HepG2 (cell line): ENCODE results near the gene TENT5A. TPM values are rescaled to one million over a fixed set of nuclear protein-coding genes. Genes with fewer than 3 reads are reported as not detected.
A peak's percentile ranks its signal among the peaks of the same experiment; 100 is the strongest.

ENCODE experiments used
- BRD4 ChIP-seq: sonication (generic); formaldehyde crosslinking; IDR thresholded peaks from 2 replicates; pipeline ENCODE4 v1.4.0; 2020; ENCODE audit warnings: missing genetic modification reagents
- CREM ChIP-seq, 2 experiments: sonication (generic) in 1 of 2; formaldehyde crosslinking in 1 of 2; IDR thresholded peaks; 2 replicates each; pipeline versions ENCODE4 v1.4.0 to v1.6.1; 2016 to 2020; ENCODE audit warnings: antibody characterized with exemption in 1 of 2, mild to moderate bottlenecking in 1 of 2, missing genetic modification reagents in 1 of 2
- CSRNP2 ChIP-seq: sonication (generic); formaldehyde crosslinking; conservative IDR thresholded peaks from 2 replicates; pipeline ENCODE4 v1.8.0; 2022; ENCODE audit warnings: low read depth, missing genetic modification reagents
- MEIS2 ChIP-seq: sonication (generic); formaldehyde crosslinking; IDR thresholded peaks from 2 replicates; pipeline ENCODE4 v1.9.0; 2021; ENCODE audit warnings: mild to moderate bottlenecking, missing genetic modification reagents
- NCOA2 ChIP-seq: sonication (generic); formaldehyde crosslinking; IDR thresholded peaks from 2 replicates; pipeline ENCODE4 v1.8.0; 2022; ENCODE audit warnings: inconsistent platforms
- POLR2G ChIP-seq: fragments of 200-400 bp; formaldehyde crosslinking; IDR thresholded peaks from 2 replicates; pipeline ENCODE4 v1.6.1; 2018; ENCODE audit warnings: mild to moderate bottlenecking, low read depth, low read length, moderate library complexity
- REPIN1 ChIP-seq: sonication (generic); formaldehyde crosslinking; IDR thresholded peaks from 2 replicates; pipeline ENCODE4 v1.8.0; 2022; ENCODE audit warnings: missing genetic modification reagents, low read depth, mild to moderate bottlenecking, borderline replicate concordance
- RFX5 ChIP-seq: IDR thresholded peaks from 2 replicates; pipeline ENCODE4 v1.6.1; 2011; ENCODE audit warnings: low read depth, low read length, improper control_type of control experiment
- SCMH1 ChIP-seq: sonication (generic); formaldehyde crosslinking; IDR thresholded peaks from 2 replicates; pipeline ENCODE4 v1.9.0; 2021; ENCODE audit warnings: missing genetic modification reagents, mild to moderate bottlenecking, borderline replicate concordance
- SOX6 ChIP-seq, 2 experiments: fragments of 450-650 bp in 1 of 2; sonication (generic) in 1 of 2; formaldehyde crosslinking in 1 of 2; IDR thresholded peaks; 2 replicates each; pipeline versions ENCODE4 v1.4.0 to v1.6.1; 2017 to 2020; ENCODE audit warnings: antibody characterized with exemption in 1 of 2, mild to moderate bottlenecking in 1 of 2, missing genetic modification reagents in 1 of 2
- SRSF9 ChIP-seq: fragments of 200-400 bp; formaldehyde crosslinking; IDR thresholded peaks from 2 replicates; pipeline ENCODE4 v1.6.1; 2018; ENCODE audit warnings: borderline replicate concordance, mild to moderate bottlenecking, low read depth, low read length; ENCODE audit not compliant: insufficient read depth, poor library complexity, severe bottlenecking
- SRY ChIP-seq: sonication (generic); formaldehyde crosslinking; IDR thresholded peaks from 2 replicates; pipeline ENCODE4 v1.8.0; 2022; ENCODE audit warnings: mild to moderate bottlenecking, missing genetic modification reagents
- TCF12 ChIP-seq, 2 experiments: fragments of 450-650 bp in 1 of 2; sonication (generic) in 1 of 2; formaldehyde crosslinking in 1 of 2; IDR thresholded peaks; 2 replicates each; pipeline versions ENCODE4 v1.6.1 to v1.8.0; 2017 to 2022; ENCODE audit warnings: antibody characterized with exemption in 1 of 2, mild to moderate bottlenecking in 1 of 2, missing genetic modification reagents in 1 of 2, moderate library complexity in 1 of 2
- THAP11 ChIP-seq: IDR thresholded peaks from 2 replicates; pipeline ENCODE4 v1.6.1; 2016; ENCODE audit warnings: missing biosample characterization, missing genetic modification reagents
- ZMYM4 ChIP-seq: sonication (generic); formaldehyde crosslinking; IDR thresholded peaks from 2 replicates; pipeline ENCODE4 v1.8.1; 2023; ENCODE audit warnings: mild to moderate bottlenecking, missing genetic modification reagents
- ZNF33A ChIP-seq: sonication (generic); formaldehyde crosslinking; IDR thresholded peaks from 2 replicates; pipeline ENCODE4 v1.5.1; 2020; ENCODE audit warnings: missing genetic modification reagents, mild to moderate bottlenecking, moderate library complexity, borderline replicate concordance
- ZNF546 ChIP-seq: sonication (generic); formaldehyde crosslinking; conservative IDR thresholded peaks from 2 replicates; pipeline ENCODE4 v1.8.1; 2023; ENCODE audit warnings: mild to moderate bottlenecking, missing genetic modification reagents
- polyA plus RNA-seq, 8 experiments: library from polyadenylated mRNA; depleted of rRNA in 3 of 8; stranded (reverse) in 7 of 8; unstranded in 1 of 8; fragments of >200 nt; fragmentation: Illumina TruSeq in 4 of 8; extraction: Trizol in 4 of 8; gene quantifications; 2 replicates each; pipeline versions ENCODE4 v1.2.1 to v1.2.3, GENCODE V29; 2011 to 2016; ENCODE audit warnings: low read depth in 4 of 8, missing spikeins in 1 of 8, mixed read lengths in 1 of 8; ENCODE audit not compliant: insufficient read depth in 1 of 8
- total RNA-seq, 5 experiments: library from RNA; depleted of rRNA; stranded (reverse); fragments of >200 nt; fragmentation: Illumina TruSeq; extraction: Trizol; gene quantifications; 2 replicates each; pipeline ENCODE4 v1.2.3, GENCODE V29; 2016; ENCODE audit warnings: low read depth in 1 of 5
- TF ChIP-seq, protein P1 (sequence below), 2 experiments: sonication (generic) in 1 of 2; formaldehyde crosslinking in 1 of 2; IDR thresholded peaks; 2 replicates each; pipeline versions ENCODE4 v1.4.0 to v1.6.1; 2016 to 2020; ENCODE audit warnings: borderline replicate concordance in 1 of 2, low read depth in 1 of 2, mild to moderate bottlenecking in 1 of 2, missing genetic modification reagents in 1 of 2
- TF ChIP-seq, protein P2 (sequence below): sonication (generic); formaldehyde crosslinking; IDR thresholded peaks from 2 replicates; pipeline ENCODE4 v1.5.1; 2020; ENCODE audit warnings: mild to moderate bottlenecking, missing genetic modification reagents, moderate library complexity

The TENT5A gene
- total and polyA plus RNA-seq, 2 of the 13 experiments (the other 11 are each of a cell fraction or from before 2014, with no cell fraction given): 8.0 to 13.8 TPM

DNA sequence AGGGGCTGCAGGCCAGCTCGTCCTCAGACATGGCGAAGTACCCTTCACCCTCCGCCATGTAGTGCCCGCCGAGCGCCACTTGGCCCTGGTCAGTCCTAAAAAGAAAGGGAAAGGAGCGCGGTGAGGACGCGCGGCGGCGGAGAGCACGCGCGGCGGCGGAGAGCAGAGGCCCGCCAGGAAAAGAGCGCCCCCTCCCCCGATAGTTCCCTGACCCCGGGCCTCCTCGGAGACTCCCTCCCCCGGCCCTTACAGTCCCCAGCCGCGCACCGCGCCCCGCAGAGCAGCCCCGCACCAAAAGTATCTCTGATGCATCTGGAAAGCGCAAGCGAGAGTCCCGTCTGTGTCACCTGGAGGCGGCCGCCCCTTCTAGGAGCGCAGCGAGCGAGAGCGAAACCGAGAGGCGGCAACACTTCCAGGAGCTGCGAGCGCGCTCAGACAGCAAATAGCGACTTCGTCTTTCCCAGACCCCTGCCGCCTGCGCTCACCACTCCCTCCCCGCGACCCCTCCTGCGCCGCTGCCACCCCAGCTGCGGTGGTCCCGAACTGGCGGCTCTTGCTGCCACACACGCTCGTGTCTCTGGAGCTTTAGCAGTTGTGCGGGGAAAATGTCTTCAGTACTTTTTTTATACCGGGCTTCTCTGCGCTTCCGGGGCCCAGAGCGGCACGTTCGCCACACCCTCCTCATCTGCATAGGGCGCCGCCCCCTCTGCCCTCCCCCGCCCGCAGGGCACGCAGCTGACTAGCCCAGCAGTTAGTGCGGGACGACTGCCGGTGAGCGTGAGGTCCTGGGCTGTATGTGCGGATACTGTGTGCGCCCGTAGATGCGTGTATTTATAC lies at the start of gene TENT5A (continued):
- TF ChIP-seq, protein P1, sequence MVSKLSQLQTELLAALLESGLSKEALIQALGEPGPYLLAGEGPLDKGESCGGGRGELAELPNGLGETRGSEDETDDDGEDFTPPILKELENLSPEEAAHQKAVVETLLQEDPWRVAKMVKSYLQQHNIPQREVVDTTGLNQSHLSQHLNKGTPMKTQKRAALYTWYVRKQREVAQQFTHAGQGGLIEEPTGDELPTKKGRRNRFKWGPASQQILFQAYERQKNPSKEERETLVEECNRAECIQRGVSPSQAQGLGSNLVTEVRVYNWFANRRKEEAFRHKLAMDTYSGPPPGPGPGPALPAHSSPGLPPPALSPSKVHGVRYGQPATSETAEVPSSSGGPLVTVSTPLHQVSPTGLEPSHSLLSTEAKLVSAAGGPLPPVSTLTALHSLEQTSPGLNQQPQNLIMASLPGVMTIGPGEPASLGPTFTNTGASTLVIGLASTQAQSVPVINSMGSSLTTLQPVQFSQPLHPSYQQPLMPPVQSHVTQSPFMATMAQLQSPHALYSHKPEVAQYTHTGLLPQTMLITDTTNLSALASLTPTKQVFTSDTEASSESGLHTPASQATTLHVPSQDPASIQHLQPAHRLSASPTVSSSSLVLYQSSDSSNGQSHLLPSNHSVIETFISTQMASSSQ (IDR thresholded peaks at IDR 0.05; ENCODE audit: low read depth): no peak
- TF ChIP-seq, protein P1 (CRISPR knock-in tag; IDR thresholded peaks at IDR 0.05; ENCODE audit: borderline replicate concordance): peak; percentile 14; the same call in 1 of the 2 replicates
- TF ChIP-seq SCMH1 (CRISPR knock-in tag): no peak
- peak; percentile 42; the same call in 1 of the 2 replicates for TF ChIP-seq ZNF546 (CRISPR knock-in tag)
- peak; percentile 15 for TF ChIP-seq ZMYM4 (CRISPR knock-in tag)
- TF ChIP-seq RFX5: no peak
- peak; percentile 52; the same call in 1 of the 2 replicates for TF ChIP-seq BRD4 (CRISPR knock-in tag)
- TF ChIP-seq, protein P2, sequence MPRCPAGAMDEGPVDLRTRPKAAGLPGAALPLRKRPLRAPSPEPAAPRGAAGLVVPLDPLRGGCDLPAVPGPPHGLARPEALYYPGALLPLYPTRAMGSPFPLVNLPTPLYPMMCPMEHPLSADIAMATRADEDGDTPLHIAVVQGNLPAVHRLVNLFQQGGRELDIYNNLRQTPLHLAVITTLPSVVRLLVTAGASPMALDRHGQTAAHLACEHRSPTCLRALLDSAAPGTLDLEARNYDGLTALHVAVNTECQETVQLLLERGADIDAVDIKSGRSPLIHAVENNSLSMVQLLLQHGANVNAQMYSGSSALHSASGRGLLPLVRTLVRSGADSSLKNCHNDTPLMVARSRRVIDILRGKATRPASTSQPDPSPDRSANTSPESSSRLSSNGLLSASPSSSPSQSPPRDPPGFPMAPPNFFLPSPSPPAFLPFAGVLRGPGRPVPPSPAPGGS (CRISPR knock-in tag): 0 out of 2 replicates have a peak, but pooled peaks have one; percentile 31
- TF ChIP-seq MEIS2 (CRISPR knock-in tag): no peak; the same call in 1 of the 2 replicates
- no peak for TF ChIP-seq TCF12 (IDR thresholded peaks at IDR 0.05)
- TF ChIP-seq TCF12 (CRISPR knock-in tag; IDR thresholded peaks at IDR 0.05): 0 out of 2 replicates have a peak, but pooled peaks have one; percentile 9
- TF ChIP-seq THAP11: no peak; the same call in 1 of the 2 replicates
- TF ChIP-seq SRY: no peak; the same call in 1 of the 2 replicates
- TF ChIP-seq ZNF33A (CRISPR knock-in tag): no peak
- no peak for TF ChIP-seq SOX6 (IDR thresholded peaks at IDR 0.05)
- no peak for TF ChIP-seq SOX6 (CRISPR knock-in tag; IDR thresholded peaks at IDR 0.05)
- TF ChIP-seq SRSF9: no peak
- TF ChIP-seq NCOA2 (CRISPR knock-in tag): no peak
- TF ChIP-seq REPIN1 (CRISPR knock-in tag): no peak; the same call in 1 of the 2 replicates
- TF ChIP-seq CREM (IDR thresholded peaks at IDR 0.05): no peak; the same call in 1 of the 2 replicates
- no peak for TF ChIP-seq CREM (CRISPR knock-in tag; IDR thresholded peaks at IDR 0.05)
- TF ChIP-seq CSRNP2 (CRISPR knock-in tag): no peak
- TF ChIP-seq POLR2G: peak; percentile 78
